T-helper 17 cell (primary cell): ENCODE data around the gene UBA52. TPM values are rescaled to one million over a fixed set of nuclear protein-coding genes. Genes with fewer than 3 reads are reported as not detected.
A peak's percentile ranks its signal among the peaks of the same experiment; 100 is the strongest.
"Not testable (repeated sequence)": the region's sequence is repeated elsewhere in the genome, so short reads cannot be mapped to it uniquely, and the experiment has no call there.

Experiments
- ATAC-seq: fragments of 150-1000 bp; cut with Tn5 transposase; 2 replicates; pipeline ENCODE4 v1.10.0; 2021; ENCODE audit warnings: mild to moderate bottlenecking, moderate library complexity
- DNase-seq, 3 donors: peaks; one replicate each; pipeline versions ENCODE4 v3.0.0 to v3.0.0-alpha.2; 2020 to 2021
- H3K9me3 ChIP-seq: one replicate; pipeline ENCODE4 v1.7.0; 2013; ENCODE audit warnings: low read length, mild to moderate bottlenecking; ENCODE audit not compliant: control insufficient read depth, poor library complexity, severe bottlenecking
- H3K27ac Mint-ChIP-seq: one replicate; pipeline ENCODE4 v1.8.0; 2022; ENCODE audit warnings: mild to moderate bottlenecking, moderate library complexity, mixed read lengths
- H3K27me3 Mint-ChIP-seq: one replicate; pipeline ENCODE4 v1.8.0; 2022; ENCODE audit warnings: mixed read lengths
- H3K36me3 Mint-ChIP-seq: one replicate; pipeline ENCODE4 v1.8.0; 2022; ENCODE audit warnings: low read depth, mixed read lengths
- H3K4me1 Mint-ChIP-seq: one replicate; pipeline ENCODE4 v1.8.0; 2022; ENCODE audit warnings: mild to moderate bottlenecking, mixed read lengths
- H3K4me3 Mint-ChIP-seq: one replicate; pipeline ENCODE4 v1.8.0; 2022; ENCODE audit warnings: mild to moderate bottlenecking, moderate library complexity, mixed read lengths
- total RNA-seq, 4 donors: library from RNA in 2 of 4; stranded (reverse) in 2 of 4; gene quantifications; one replicate each; pipeline ENCODE4 v1.2.3 and lab custom pipeline; 2022 to 2026

UBA52 gene
- total RNA-seq, 2 donors from 2014 or later, result 1,880 to 1,939 TPM

DNA sequence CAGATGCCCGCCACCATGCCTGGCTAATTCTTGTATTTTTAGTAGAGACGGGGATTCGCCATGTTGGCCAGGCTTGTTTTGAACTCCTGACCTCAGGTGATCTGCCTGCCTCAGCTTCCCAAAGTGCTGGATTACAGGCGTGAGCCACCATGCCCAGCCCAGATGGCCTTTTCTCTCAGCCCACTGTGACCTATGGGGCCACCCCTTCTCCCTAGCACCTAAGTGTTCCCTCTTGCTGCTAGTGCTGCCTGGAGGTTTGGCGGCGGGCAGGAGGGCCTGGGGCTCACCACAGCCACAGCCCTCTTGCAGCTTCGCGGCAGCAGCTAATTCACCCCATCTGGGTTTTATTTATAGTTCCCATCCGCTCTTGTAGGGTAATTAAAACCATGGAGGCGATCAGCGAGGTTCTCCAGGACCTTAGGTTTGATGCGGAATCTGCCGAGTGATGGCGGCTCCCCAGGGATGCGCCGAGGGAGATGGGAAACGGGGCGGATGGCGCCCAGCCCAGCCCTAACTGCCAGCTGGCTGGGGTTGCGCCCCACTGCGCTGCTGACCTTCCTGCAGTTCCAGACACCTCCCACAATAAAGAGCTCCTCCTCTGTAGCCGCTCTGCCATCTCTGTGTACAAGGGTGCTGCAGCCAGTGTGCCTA, 20.2 kb downstream of the UBA52 start:
- Mint-ChIP-seq H3K4me3 (no peak overlapping the region), H3K36me3 (no peaks in the 10 kb centered on the region), H3K4me1 (peaks cover 23% of the 10 kb centered on the region), H3K27me3 (no peaks in the 10 kb centered on the region), H3K27ac (peak overlapping the region; percentile 84)
- DNase-seq (no peak), ATAC-seq (no peak)
- H3K9me3 ChIP-seq, result no peaks in the 10 kb centered on the region

DNA sequence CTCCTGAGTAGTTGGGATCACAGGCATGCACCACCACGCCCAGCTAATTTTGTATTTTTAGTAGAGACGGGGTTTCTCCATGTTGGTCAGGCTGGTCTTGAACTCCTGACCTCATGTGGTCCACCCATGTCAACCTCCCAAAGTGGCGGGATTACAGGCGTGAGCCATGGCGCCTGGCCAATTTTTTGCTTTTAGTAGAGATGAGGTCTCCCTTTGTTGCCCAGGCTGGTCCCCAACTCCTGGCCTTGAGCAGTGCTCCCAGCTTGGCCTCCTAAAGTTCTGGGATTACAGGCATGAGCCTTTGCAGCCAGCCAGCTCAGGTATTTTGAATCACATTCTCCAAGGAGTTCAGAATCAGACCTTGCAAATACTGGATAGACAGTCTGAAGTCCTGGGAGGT, 21.1 kb downstream of the UBA52 start:
- peaks cover 23% of the 10 kb centered on the region for H3K4me1 Mint-ChIP-seq

DNA sequence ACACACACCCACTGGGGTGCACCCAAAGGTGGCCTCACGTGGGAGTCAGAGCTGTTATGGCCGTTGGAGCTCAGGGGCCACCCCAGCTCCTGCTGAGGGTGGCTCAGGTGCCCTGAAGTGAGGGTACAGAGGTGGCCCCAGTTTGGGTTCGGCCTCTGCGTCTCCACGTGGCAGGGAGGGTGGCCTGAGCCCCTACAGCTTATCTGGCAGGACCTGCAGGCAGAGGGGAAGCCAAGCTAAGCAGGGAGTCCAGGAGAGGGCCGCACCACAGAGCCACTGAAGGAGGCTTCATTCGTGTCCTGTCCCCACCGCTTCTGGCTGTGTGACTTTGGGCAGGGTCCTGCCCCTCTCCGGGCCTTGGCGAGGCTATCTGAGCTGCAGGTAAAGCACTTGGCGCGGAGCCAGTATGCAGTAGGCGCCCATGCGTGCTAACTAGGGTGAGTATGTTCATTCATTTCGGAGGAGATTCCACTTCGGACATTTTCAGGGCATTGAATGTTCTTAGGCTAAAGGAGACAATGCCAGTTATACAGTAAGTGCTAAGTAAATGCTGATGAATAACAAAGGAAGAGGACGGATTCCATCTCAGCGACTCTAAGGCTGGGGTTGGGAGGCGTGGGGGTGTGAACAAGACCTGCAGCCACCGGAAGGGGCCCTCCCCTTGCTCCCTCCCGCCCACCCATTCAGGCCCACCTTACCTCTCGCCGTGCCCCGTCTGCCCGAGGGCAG, 21.9 kb downstream of the UBA52 start:
- Mint-ChIP-seq H3K27me3 (no peaks in the 10 kb centered on the region), H3K27ac (no peak overlapping the region), H3K4me1 (peaks cover 16% of the 10 kb centered on the region), H3K4me3 (peak overlapping the region; percentile 71), H3K36me3 (no peaks in the 10 kb centered on the region)
- DNase-seq, result no peak
- ATAC-seq, result no peak
- no peaks in the 10 kb centered on the region for H3K9me3 ChIP-seq

More for the DNA sequence above, 21.1 kb downstream of the UBA52 start:
- H3K27me3 Mint-ChIP-seq, H3K27ac Mint-ChIP-seq, ATAC-seq, H3K9me3 ChIP-seq, DNase-seq, H3K36me3 Mint-ChIP-seq: not testable (repeated sequence)
- H3K4me3 Mint-ChIP-seq, result peak overlapping the region; percentile 36

DNA sequence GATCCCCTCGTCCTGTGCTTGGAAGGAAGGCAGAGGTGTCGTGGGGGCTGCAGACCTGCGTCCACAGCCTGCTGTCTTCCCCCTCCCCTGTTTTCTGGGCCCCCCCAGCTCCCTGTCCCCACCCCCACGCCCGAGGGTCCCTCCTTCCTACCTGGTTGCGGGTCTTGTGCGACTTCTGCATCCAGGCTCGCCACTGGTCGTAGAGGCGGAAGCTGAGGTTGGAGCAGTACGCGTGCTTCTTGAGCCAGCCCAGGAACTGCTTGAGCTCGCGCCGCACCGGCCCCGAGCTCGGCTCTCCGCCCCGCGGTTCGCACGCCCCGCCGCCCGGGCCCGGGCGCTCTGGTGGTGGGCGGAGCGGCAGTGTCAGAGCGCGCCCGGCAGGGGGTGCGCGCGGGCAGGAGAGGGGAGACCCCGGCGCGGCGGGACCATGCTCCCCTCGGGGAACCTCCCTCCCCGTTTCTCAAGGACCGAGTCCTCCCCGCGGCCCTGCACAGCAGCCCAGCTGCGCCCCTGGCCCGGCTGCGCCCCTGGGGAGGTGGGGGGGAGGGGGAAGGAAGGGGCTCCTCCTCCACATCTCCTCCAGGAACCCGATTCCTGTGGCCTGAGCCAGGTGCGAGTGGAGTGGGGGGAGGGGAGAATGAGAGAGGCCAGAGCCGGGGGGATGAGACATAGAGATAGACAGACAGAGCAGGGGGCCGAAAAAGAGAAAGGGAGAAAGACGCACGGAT, 22.6 kb downstream of the UBA52 start:
- H3K9me3 ChIP-seq, result no peaks in the 10 kb centered on the region
- Mint-ChIP-seq H3K4me1 (peaks cover 16% of the 10 kb centered on the region), H3K27ac (peak overlapping the region; percentile 41), H3K36me3 (no peaks in the 10 kb centered on the region), H3K27me3 (peaks cover 6% of the 10 kb centered on the region), H3K4me3 (peak overlapping the region; percentile 86)
- ATAC-seq, result peak; percentile 77
- DNase-seq, result peak; percentile 68 to 73 (median 71)

DNA sequence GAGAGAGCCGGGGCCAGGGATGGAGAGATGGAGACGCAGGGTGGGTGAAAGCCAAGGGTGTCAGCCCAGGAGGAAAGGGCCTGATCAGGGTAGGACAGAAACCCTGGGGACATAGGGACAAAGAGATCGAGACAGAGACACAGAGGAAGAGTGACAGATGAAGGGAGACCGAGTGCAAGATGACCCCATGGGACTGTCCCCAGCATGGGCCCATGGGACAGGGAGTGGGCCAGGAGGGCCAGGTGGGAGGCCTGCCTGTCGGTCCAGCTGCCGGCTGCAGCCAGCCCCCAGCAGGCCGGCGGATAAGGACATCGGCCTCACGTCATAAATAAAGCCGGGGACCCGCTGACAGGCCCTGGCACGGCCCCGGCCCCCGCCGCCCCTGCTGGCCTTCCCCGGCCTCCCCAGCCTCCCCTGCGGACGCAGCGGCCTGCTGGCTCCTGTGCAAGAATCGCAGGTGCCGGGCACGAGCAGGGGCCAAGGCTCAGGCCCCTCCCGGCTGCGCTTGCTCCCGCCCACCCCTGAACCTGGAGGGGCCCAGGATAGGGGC, 23.2 kb downstream of the UBA52 start:
- no peak for ATAC-seq
- no peaks in the 10 kb centered on the region for H3K9me3 ChIP-seq
- H3K27me3 Mint-ChIP-seq, result peaks cover 12% of the 10 kb centered on the region
- H3K27ac Mint-ChIP-seq, result peak overlapping the region; percentile 41
- peak overlapping the region; percentile 86 for H3K4me3 Mint-ChIP-seq
- peaks cover 12% of the 10 kb centered on the region for H3K4me1 Mint-ChIP-seq
- no peaks in the 10 kb centered on the region for H3K36me3 Mint-ChIP-seq
- no peak for DNase-seq

DNA sequence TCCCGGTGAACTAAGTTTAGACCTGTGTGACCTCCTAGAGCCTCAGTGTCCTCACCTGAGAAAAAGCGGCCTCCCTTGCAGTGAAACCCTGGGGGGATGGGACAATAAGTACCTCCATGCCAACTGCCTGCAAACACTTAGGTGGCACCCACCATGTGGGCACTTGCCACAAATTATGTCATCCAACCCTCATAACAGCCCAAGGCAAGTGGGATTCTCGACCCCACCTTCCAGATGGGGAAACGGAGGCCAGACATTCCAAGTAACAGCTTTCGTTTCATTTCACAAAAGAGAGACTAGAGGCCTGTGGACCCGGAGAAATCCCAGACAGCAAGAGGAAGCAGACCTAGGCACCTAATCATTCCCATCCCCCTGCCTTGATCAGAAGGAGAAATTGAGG, 23.8 kb downstream of the UBA52 start:
- DNase-seq (no peak), ATAC-seq (no peak)
- H3K4me1 Mint-ChIP-seq, result peaks cover 9% of the 10 kb centered on the region
- no peaks in the 10 kb centered on the region for H3K36me3 Mint-ChIP-seq
- no peaks in the 10 kb centered on the region for H3K9me3 ChIP-seq
- no peak overlapping the region for H3K27ac Mint-ChIP-seq
- peaks cover 18% of the 10 kb centered on the region for H3K27me3 Mint-ChIP-seq
- peak overlapping the region; percentile 63 for H3K4me3 Mint-ChIP-seq

DNA sequence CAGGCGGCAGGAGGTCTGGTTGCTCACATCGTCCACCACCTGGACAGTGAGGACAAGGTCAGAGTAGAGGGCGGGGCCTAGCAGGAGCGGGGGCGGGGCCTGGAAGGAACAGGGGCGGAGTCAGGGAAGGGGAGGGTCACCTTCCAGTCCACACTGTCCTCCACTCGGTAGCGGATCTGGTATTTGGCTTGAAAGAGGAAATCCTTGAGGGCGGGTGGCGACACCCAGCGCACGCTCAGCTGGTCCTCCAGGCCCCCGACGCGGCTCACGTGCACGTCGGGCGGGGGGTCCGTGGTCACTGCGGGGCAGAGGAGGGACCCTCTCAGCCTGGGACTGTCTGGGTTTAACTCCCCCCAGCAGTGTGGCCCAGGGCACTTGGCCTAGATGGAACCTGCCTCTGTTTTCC, 25.1 kb downstream of the UBA52 start:
- ATAC-seq, result no peak
- no peak for DNase-seq
- no peak overlapping the region for H3K4me3 Mint-ChIP-seq
- no peaks in the 10 kb centered on the region for H3K36me3 Mint-ChIP-seq
- H3K27ac Mint-ChIP-seq, result no peak overlapping the region
- H3K4me1 Mint-ChIP-seq, result peaks cover 6% of the 10 kb centered on the region
- no peaks in the 10 kb centered on the region for H3K9me3 ChIP-seq
- peaks cover 29% of the 10 kb centered on the region for H3K27me3 Mint-ChIP-seq

DNA sequence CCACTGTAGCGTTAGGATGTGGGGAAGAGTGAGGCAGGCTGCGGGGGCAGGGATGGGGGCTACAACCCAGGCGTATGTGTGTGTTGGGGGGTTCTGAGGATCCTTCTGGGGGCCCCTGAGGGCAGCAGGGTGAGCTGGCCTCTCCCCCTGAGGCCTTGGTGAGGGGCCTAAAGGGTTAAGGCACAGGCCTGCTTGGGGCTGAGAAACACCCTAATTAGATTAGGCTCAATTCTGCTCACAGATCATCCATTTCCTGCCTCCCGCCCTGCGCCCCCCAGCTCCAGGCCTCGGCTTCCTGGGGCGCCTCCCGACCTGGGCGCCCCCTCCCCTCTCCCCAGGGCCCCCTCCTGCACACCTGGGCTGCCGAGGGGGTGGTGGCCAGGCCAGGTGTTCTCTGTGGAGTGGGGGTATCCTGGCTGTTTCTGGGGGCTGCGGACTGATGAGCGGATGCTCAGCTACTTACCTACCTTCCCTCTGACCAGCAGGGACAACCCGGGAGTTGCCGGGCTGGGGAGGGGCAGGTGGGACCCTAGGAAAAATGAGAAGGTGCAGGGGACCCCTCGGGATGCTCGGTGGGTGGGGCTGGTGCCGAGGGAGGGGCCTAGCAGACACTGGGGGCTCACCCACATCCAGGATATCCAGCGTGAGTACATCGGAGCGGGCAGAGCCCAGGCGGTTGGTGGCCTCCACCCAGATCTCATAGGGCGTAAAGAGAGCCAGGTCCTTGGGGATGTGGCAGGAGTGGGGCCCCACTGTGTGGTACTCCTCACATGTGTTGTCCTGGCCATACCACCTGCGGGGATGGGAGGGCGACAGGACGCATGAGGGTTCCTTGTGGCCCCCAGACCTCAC, 26.4 kb downstream of the UBA52 start:
- H3K36me3 Mint-ChIP-seq, result peaks cover 2% of the 10 kb centered on the region
- no peak for ATAC-seq
- peaks cover 40% of the 10 kb centered on the region for H3K27me3 Mint-ChIP-seq
- peaks cover 8% of the 10 kb centered on the region for H3K4me1 Mint-ChIP-seq
- no peaks in the 10 kb centered on the region for H3K9me3 ChIP-seq
- DNase-seq, result no peak
- H3K27ac Mint-ChIP-seq, result no peak overlapping the region
- no peak overlapping the region for H3K4me3 Mint-ChIP-seq

DNA sequence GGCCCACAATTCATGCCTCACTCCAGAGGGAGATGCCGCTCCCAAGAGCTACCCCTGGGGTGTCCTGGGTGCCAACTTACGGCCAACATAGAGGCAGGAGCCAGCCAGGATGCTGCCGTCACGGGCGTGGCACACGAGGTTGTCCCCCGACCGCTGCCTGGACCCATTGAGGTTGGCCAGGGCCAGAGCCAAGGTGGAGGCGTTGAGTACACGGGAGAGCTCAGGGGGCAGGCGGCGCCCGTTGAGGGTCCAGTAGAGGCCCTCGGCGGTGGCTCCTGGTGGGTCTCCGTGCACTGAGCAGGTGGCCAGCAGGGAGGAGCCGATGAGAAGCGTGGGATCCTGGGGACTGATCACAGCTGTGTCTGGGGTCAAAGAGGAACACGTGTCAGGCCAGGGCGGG, 27.8 kb downstream of the UBA52 start:
- Mint-ChIP-seq H3K27me3 (peaks cover 46% of the 10 kb centered on the region), H3K27ac (no peak overlapping the region), H3K36me3 (peaks cover 3% of the 10 kb centered on the region), H3K4me3 (no peak overlapping the region), H3K4me1 (peaks cover 11% of the 10 kb centered on the region)
- H3K9me3 ChIP-seq, result no peaks in the 10 kb centered on the region
- DNase-seq (no peak), ATAC-seq (no peak)

DNA sequence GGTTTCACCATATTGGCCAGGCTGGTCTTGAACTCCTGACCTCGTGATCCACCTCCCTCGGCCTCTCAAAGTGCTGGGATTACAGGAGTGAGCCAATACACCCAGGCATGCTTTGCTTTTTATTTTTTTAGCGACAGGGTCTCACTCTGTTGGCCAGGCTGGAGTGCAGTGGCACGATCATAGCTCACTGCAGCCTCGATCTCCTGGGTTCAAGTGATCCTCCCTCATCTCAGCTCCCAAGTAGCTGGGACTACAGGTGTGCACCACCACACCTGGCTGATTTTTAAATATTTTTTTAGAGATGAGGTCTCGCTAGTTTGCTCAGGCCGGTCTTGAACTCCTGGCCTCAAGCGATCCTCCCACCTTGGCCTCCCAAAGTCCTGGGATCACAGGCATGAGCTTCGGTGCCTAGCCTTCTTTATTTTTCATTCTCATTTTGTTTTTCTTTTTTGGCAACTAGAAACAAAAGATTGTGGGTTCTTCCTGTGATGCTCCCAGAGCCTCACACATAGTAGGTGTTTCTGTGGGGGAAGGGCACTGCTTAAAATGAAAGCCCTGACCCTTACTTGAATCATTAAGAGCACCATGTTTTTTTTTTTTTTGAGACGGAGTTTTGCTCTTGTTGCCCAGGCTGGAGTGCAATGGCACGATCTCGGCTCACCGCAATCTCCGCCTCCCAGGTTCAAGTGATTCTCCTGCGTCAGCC, 29.2 kb downstream of the UBA52 start:
- not testable (repeated sequence) for DNase-seq, ATAC-seq, H3K36me3 Mint-ChIP-seq, H3K4me3 Mint-ChIP-seq, H3K27ac Mint-ChIP-seq, H3K9me3 ChIP-seq
- H3K4me1 Mint-ChIP-seq, result peaks cover 10% of the 10 kb centered on the region
- H3K27me3 Mint-ChIP-seq, result peaks cover 58% of the 10 kb centered on the region

DNA sequence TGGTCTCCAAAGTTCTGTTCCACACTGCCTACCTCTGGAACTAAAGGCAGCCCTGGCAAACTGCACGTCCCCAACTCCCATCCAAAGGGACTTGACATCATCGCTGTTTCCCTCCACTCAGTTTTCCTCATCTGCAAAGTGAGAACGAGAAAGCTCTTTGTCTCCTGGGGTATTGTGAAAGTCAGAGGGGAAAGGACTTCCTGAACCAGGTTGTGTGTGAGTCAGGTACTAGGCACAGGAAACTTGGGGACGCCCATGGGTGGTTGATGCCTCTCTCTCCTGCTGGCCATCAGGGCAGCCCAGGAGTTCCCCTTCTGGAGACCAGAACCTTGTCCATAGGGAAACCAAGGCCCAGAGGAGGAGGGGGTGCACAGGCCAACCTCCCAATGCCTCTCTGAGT, 30.2 kb downstream of the UBA52 start:
- peaks cover 58% of the 10 kb centered on the region for H3K27me3 Mint-ChIP-seq
- ATAC-seq, result no peak

DNA sequence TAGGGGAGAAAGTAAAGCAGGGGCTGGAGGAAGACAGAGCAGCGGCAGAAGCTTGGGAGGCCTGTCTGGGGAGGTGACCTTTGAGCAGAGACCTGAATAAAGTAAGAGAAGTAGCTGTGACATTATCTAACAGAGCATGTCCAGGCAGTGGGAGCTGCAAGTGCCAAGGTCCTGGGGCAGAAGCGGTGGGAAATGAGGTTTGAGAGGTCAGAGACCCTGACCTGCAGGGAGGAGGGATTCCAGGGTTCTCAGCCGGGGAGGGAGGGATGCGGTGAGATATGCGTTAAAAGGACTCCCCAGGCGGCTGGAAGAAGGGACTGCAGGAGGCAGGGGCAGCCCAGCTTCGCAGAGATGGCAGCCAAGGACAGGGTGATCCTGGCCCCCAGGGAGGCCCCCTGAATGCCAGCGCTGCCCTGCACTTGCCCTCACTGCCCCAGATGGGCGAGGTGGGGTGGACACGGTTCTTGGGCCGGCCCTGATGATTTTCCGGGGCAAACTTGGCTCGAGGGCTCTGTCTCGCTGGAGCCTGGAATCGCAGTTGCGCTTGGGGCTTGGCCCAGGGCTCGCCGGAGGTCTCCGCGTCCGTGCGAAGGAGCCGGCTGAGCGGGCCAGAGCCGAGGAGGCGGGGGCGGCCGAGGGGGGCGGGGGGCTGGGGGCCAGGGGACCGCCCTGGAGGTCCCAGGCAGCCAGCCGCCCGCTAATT, 31.7 kb downstream of the UBA52 start:
- Mint-ChIP-seq H3K27me3 (peaks cover 69% of the 10 kb centered on the region), H3K36me3 (peaks cover 8% of the 10 kb centered on the region), H3K27ac (no peak overlapping the region), H3K4me3 (no peak overlapping the region), H3K4me1 (peaks cover 11% of the 10 kb centered on the region)
- DNase-seq, result no peak
- ATAC-seq, result peak; percentile 70
- H3K9me3 ChIP-seq, result no peaks in the 10 kb centered on the region

More for the DNA sequence above, 30.2 kb downstream of the UBA52 start:
- H3K4me3 Mint-ChIP-seq, result no peak overlapping the region
- no peaks in the 10 kb centered on the region for H3K9me3 ChIP-seq
- no peak for DNase-seq
- H3K4me1 Mint-ChIP-seq, result peaks cover 8% of the 10 kb centered on the region
- peaks cover 6% of the 10 kb centered on the region for H3K36me3 Mint-ChIP-seq
- H3K27ac Mint-ChIP-seq, result no peak overlapping the region
